B cell (primary cell): ENCODE measurements around the gene PLEKHJ1. TPM values are rescaled to one million over a fixed set of nuclear protein-coding genes. Genes with fewer than 3 reads are reported as not detected.

Source experiments
- ATAC-seq: fragments of 200-7000 bp; cut with Tn5 transposase; one replicate; pipeline ENCODE4 v1.10.0; 2021; ENCODE audit warnings: low read depth, mild to moderate bottlenecking, moderate number of reproducible peaks, moderate library complexity
- CTCF ChIA-PET: fragments of 350-600 bp; sonication (Branson Sonifier 250); formaldehyde crosslinking; loops from one replicate; lab custom pipeline; 2021; ENCODE audit warnings: antibody characterized with exemption, inconsistent platforms; lab: Charles Lee
- POLR2A ChIA-PET: fragments of 350-600 bp; sonication (Branson Sonifier 250); formaldehyde crosslinking; loops from one replicate; lab custom pipeline; 2021; ENCODE audit warnings: antibody characterized with exemption; lab: Charles Lee
- DNase-seq: peaks from one replicate; pipeline ENCODE4 v3.0.0; 2013
- H2AFZ ChIP-seq: 2 replicates; pipeline ENCODE4 v1.6.1; 2012; ENCODE audit warnings: mild to moderate bottlenecking, low read depth, low read length; ENCODE audit not compliant: insufficient read depth, poor library complexity, severe bottlenecking
- H3K27ac ChIP-seq, 2 donors: 1 replicate in 1 of 2; 2 replicates in 1 of 2; pipeline ENCODE4 v1.5.1; 2012 to 2013; ENCODE audit warnings: low read length in 2 of 2, mild to moderate bottlenecking in 2 of 2, moderate library complexity in 1 of 2
- H3K27me3 ChIP-seq, 4 experiments: fragments of 200-600 bp in 1 of 4; sonication (generic) in 1 of 4; replicated peaks in 1 of 4; 1 replicate in 2 of 4; 2 replicates in 2 of 4; pipeline versions ENCODE4 v1.6.1 to v1.7.0; 2013 to 2016; ENCODE audit warnings: low read length in 3 of 4, mild to moderate bottlenecking in 2 of 4, mixed read lengths in 1 of 4, moderate library complexity in 1 of 4; ENCODE audit not compliant: insufficient read depth in 4 of 4, control insufficient read depth in 3 of 4; ENCODE audit errors: control extremely low read depth in 1 of 4
- H3K36me3 ChIP-seq, 2 experiments: replicated peaks in 1 of 2; 1 replicate in 1 of 2; 2 replicates in 1 of 2; pipeline versions ENCODE4 v1.6.1 to v1.7.1; 2013; ENCODE audit warnings: low read length in 1 of 2; ENCODE audit not compliant: insufficient read depth in 2 of 2, control insufficient read depth in 1 of 2; ENCODE audit errors: control extremely low read depth in 1 of 2, extremely low read depth in 1 of 2
- H3K4me1 ChIP-seq, 2 donors: fragments of 200-600 bp in 1 of 2; sonication (generic) in 1 of 2; 1 replicate in 1 of 2; 2 replicates in 1 of 2; pipeline versions ENCODE4 v1.5.1 to v1.6.1; 2013 to 2017; ENCODE audit warnings: low read length in 2 of 2; ENCODE audit not compliant: control insufficient read depth in 2 of 2, insufficient read depth in 2 of 2
- H3K4me2 ChIP-seq: replicated peaks from 2 replicates; pipeline ENCODE3; 2012; ENCODE audit warnings: mild to moderate bottlenecking, low read depth, low read length; ENCODE audit not compliant: poor library complexity, severe bottlenecking
- H3K4me3 ChIP-seq, 5 experiments: fragments of 200-600 bp in 1 of 5; sonication (generic) in 1 of 5; 1 replicate in 3 of 5; 2 replicates in 2 of 5; pipeline versions ENCODE4 v1.5.1 to v1.7.0; 2011 to 2016; ENCODE audit warnings: low read length in 4 of 5, mild to moderate bottlenecking in 4 of 5, low read depth in 2 of 5, control low read depth in 1 of 5, moderate library complexity in 1 of 5; ENCODE audit not compliant: insufficient read depth in 1 of 5; ENCODE audit errors: control extremely low read depth in 1 of 5, extremely low read depth in 1 of 5
- H3K79me2 ChIP-seq: fragments of 200-600 bp; sonication (generic); one replicate; pipeline ENCODE4 v1.6.0; 2016; ENCODE audit warnings: low read length; ENCODE audit not compliant: control insufficient read depth, insufficient read depth
- H3K9ac ChIP-seq: fragments of 200-600 bp; sonication (generic); 2 replicates; pipeline ENCODE4 v1.6.1; 2017; ENCODE audit warnings: mild to moderate bottlenecking, low read length, moderate library complexity
- H3K9me3 ChIP-seq, 3 donors: one replicate each; pipeline versions ENCODE4 v1.6.1 to v1.7.1; 2013; ENCODE audit warnings: low read length in 2 of 3; ENCODE audit not compliant: control insufficient read depth in 2 of 3, insufficient read depth in 1 of 3; ENCODE audit errors: control extremely low read depth in 1 of 3
- H4K20me1 ChIP-seq: 2 replicates; pipeline ENCODE4 v1.6.0; 2012; ENCODE audit warnings: mild to moderate bottlenecking, low read length; ENCODE audit not compliant: insufficient read depth, control insufficient read depth, poor library complexity, severe bottlenecking
- H3K27ac Mint-ChIP-seq: one replicate; pipeline ENCODE4 v1.8.0; 2021; ENCODE audit warnings: mixed read lengths
- H3K27me3 Mint-ChIP-seq: one replicate; pipeline ENCODE4 v1.8.0; 2021; ENCODE audit warnings: mixed read lengths
- H3K4me1 Mint-ChIP-seq: one replicate; pipeline ENCODE4 v1.8.0; 2021; ENCODE audit warnings: mixed read lengths
- H3K4me3 Mint-ChIP-seq: one replicate; pipeline ENCODE4 v1.8.0; 2021; ENCODE audit warnings: mixed read lengths
- H3K9me3 Mint-ChIP-seq: one replicate; pipeline ENCODE4 v1.8.0; 2022; ENCODE audit warnings: mixed read lengths; ENCODE audit not compliant: insufficient read depth
- CTCF ChIP-seq: fragments of 200-600 bp; IDR thresholded peaks from one replicate; pipeline ENCODE4 v1.8.0; 2022; ENCODE audit warnings: antibody characterized with exemption, mild to moderate bottlenecking
- EZH2 ChIP-seq: IDR thresholded peaks from 2 replicates; pipeline ENCODE4 v1.6.1; 2012; ENCODE audit warnings: borderline replicate concordance, low read depth, mild to moderate bottlenecking, moderate library complexity, low read length; ENCODE audit not compliant: insufficient read depth, poor library complexity, severe bottlenecking
- WGBS: methylation state at CpG from one replicate; pipeline ENCODE4 v1.1.5; 2013; ENCODE audit warnings: missing lambda C conversion rate; ENCODE audit not compliant: insufficient coverage; 5-methylcytosine and 5-hydroxymethylcytosine counted together
- intact Hi-C: fragments of 100-400 bp; cut with micrococcal nuclease; formaldehyde crosslinking; loops from one replicate; pipeline ENCODE4 v1.10.0; 2022
- polyA plus RNA-seq: library from polyadenylated mRNA; depleted of rRNA; stranded (reverse); fragments of >200 nt; gene quantifications from 2 replicates; pipeline ENCODE4 v1.2.3, GENCODE V29; 2012
- total RNA-seq, 2 donors: library from RNA; stranded (reverse); fragments of 120-200 nt in 1 of 2; gene quantifications; 1 replicate in 1 of 2; 2 replicates in 1 of 2; pipeline versions ENCODE4 v1.2.3 to v1.2.4, GENCODE V29; 2013 to 2022

Gene PLEKHJ1
- total and polyA plus RNA-seq, 2 donors (not counting 1 experiment from before 2014, with no cell fraction given): 86.7 to 117 TPM

GRCh38 chr19:2249880-2250765 is 14.0 kb upstream of the PLEKHJ1 start:
- Histone ChIP-seq H3K9ac (no peak overlapping the region), H3K9me3 (peaks cover 0 to 15% (median 0%) of the 10 kb centered on the region in 3 donors), H3K27me3 (peaks cover 0 to 38% (median 14%) of the 10 kb centered on the region in 4 experiments), H3K79me2 (peaks cover 20% of the 10 kb centered on the region), H3K4me3 (no peak overlapping the region), H2AFZ (no peak overlapping the region), H3K27ac (no peak overlapping the region), H4K20me1 (peaks cover 63% of the 10 kb centered on the region), H3K4me1 (peaks cover 30 to 37% of the 10 kb centered on the region in 2 donors), H3K36me3 (peaks cover 0 to 34% of the 10 kb centered on the region in 2 experiments), H3K4me2 (peak overlapping the region; percentile 100)
- H3K9me3 Mint-ChIP-seq: no peaks in the 10 kb centered on the region
- DNase-seq (peak; percentile 49), ATAC-seq (no peak)
- no peaks in the 10 kb centered on the region for H3K27me3 Mint-ChIP-seq
- H3K4me3 Mint-ChIP-seq: peak overlapping the region; percentile 41
- intact Hi-C loops: loop anchor here (5.0 kb wide), 1 partner anchor 37 kb away; no protein-coding TSS in a partner anchor
- CTCF ChIA-PET: interaction anchor here (1.2 kb wide), 2 partner anchors 22 to 47 kb away, joined by 3 to 4 read pairs; no protein-coding TSS in a partner anchor
- TF ChIP-seq EZH2: no peak
- no peak for TF ChIP-seq CTCF
- 44% methylated on average over 42 of the region's 43 CpGs for WGBS
- H3K27ac Mint-ChIP-seq: peak overlapping the region; percentile 41
- peaks cover 25% of the 10 kb centered on the region for H3K4me1 Mint-ChIP-seq
- POLR2A ChIA-PET: interaction anchor here (0.5 kb wide), 1 partner anchor 373 kb away, joined by 4 read pairs; no protein-coding TSS in a partner anchor
